Measurements from ENCODE around the gene ANO1. TPM values are rescaled to one million over a fixed set of nuclear protein-coding genes. Genes with fewer than 3 reads are reported as not detected.

The ANO1 gene
- total and polyA plus RNA-seq, 2 donors (not counting 1 experiment from before 2014, with no cell fraction given) = not detected

DNA sequence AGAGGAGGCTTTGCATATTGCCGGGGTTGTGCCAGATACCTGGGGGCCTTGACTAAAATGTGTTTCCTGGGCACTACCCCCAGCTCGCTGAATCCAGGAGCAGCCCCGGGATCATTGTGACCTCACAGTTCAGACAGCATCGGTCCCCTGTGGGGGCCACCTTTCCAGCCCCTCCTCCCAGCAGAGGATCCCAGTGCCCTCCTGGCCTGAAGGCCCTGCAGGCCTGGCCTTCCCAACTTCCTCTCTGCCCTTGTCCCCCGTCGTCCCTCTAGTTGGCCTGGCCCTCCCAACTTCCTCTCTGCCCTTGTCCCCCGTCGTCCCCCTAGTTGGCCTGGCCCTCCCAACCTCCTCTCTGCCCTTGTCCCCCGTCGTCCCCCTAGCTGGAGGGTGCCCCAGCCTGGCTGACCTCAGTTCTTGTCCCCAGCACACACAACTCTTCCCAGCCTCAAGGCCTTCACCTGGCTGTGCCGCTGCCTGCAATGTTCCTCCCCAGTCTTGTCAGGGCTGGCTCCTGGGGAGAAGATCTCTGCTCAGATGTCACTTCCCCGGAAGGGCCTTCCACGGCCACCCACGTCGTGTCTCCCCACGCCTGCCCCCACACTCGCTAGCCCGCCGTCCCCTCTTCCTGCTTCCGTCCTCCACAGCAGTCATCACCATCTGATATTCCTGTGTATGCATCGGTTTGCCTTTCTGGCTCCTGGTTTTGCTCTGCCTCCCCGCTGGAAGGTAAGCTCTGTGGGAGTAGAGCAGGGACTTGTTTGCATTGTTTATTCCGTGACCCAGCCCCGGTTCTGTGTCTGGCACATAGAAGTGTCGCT lies 12.6 kb upstream of the ANO1 start:
- intact Hi-C loops (cut with micrococcal nuclease) = no loop called here
- DNase-seq = no peak
- H3K36me3 ChIP-seq (replicated peaks in 1 of 2; ENCODE audit: control extremely low read depth in 1 of 2, control insufficient read depth in 1 of 2, extremely low read depth in 1 of 2, insufficient read depth in 2 of 2, low read length in 1 of 2) = no peaks in the 10 kb centered on the region
- POLR2A ChIA-PET = no interaction called here
- H3K27ac Mint-ChIP-seq = no peak overlapping the region
- H3K27me3 Mint-ChIP-seq = peaks cover 39% of the 10 kb centered on the region
- peaks cover 0 to 13% (median 5%) of the 10 kb centered on the region in 4 experiments for H3K27me3 ChIP-seq (replicated peaks in 1 of 4; ENCODE audit: control extremely low read depth in 1 of 4, control insufficient read depth in 3 of 4, insufficient read depth in 4 of 4, low read length in 3 of 4)
- CTCF ChIA-PET = no interaction called here
- H3K9me3 ChIP-seq (ENCODE audit: control extremely low read depth in 1 of 3, control insufficient read depth in 2 of 3, insufficient read depth in 1 of 3, low read length in 2 of 3) = no peaks in the 10 kb centered on the region
- no peak overlapping the region for H3K4me3 ChIP-seq (ENCODE audit: control extremely low read depth in 1 of 5, extremely low read depth in 1 of 5, insufficient read depth in 1 of 5, low read depth in 2 of 5, low read length in 4 of 5)
- H4K20me1 ChIP-seq (ENCODE audit: control insufficient read depth, insufficient read depth, low read length, poor library complexity, severe bottlenecking) = no peaks in the 10 kb centered on the region
- no peaks in the 10 kb centered on the region for H3K79me2 ChIP-seq (ENCODE audit: control insufficient read depth, insufficient read depth, low read length)
- 81% methylated on average over 24 of the region's 25 CpGs for WGBS (ENCODE audit: insufficient coverage)
- no peak overlapping the region for H3K4me3 Mint-ChIP-seq
- no peak overlapping the region for H2AFZ ChIP-seq (ENCODE audit: insufficient read depth, low read depth, low read length, poor library complexity, severe bottlenecking)
- H3K4me1 ChIP-seq (ENCODE audit: control insufficient read depth in 2 of 2, insufficient read depth in 2 of 2, low read length in 2 of 2) = no peaks in the 10 kb centered on the region
- H3K4me2 ChIP-seq (replicated peaks; ENCODE audit: low read depth, low read length, poor library complexity, severe bottlenecking) = no peak overlapping the region
- no peak for ATAC-seq (ENCODE audit: low read depth)
- H3K27ac ChIP-seq (ENCODE audit: low read length in 2 of 2) = no peak overlapping the region
- no peak for TF ChIP-seq EZH2 (IDR thresholded peaks at IDR 0.05; ENCODE audit: borderline replicate concordance, insufficient read depth, low read depth, low read length, poor library complexity, severe bottlenecking)
- TF ChIP-seq, protein P1, sequence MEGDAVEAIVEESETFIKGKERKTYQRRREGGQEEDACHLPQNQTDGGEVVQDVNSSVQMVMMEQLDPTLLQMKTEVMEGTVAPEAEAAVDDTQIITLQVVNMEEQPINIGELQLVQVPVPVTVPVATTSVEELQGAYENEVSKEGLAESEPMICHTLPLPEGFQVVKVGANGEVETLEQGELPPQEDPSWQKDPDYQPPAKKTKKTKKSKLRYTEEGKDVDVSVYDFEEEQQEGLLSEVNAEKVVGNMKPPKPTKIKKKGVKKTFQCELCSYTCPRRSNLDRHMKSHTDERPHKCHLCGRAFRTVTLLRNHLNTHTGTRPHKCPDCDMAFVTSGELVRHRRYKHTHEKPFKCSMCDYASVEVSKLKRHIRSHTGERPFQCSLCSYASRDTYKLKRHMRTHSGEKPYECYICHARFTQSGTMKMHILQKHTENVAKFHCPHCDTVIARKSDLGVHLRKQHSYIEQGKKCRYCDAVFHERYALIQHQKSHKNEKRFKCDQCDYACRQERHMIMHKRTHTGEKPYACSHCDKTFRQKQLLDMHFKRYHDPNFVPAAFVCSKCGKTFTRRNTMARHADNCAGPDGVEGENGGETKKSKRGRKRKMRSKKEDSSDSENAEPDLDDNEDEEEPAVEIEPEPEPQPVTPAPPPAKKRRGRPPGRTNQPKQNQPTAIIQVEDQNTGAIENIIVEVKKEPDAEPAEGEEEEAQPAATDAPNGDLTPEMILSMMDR (IDR thresholded peaks at IDR 0.05) = no peak
- no peaks in the 10 kb centered on the region for H3K4me1 Mint-ChIP-seq
- H3K9me3 Mint-ChIP-seq (ENCODE audit: insufficient read depth) = no peaks in the 10 kb centered on the region
- H3K9ac ChIP-seq (ENCODE audit: low read length) = no peak overlapping the region

DNA sequence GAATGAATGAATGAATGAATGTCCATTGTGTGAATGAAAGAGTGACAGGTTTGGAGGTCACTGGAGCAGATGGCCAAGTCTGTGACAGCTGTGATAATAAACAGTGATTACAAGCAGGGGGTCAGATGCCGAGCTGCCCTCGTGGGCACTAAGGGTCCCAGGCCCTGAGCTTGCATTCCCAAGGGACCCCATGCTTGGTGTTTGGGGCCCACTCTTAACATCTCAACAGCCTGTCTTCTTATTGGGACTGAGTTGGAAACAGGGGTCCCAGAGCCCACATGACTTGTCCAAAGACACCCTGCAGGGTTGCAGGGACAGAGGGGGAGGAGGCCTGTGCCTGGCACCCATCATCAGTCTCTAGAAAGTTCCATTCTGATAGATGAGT lies 12.0 kb upstream of the ANO1 start:
- no peak overlapping the region for H3K4me3 Mint-ChIP-seq
- no peaks in the 10 kb centered on the region for H3K4me1 ChIP-seq (ENCODE audit: control insufficient read depth in 2 of 2, insufficient read depth in 2 of 2, low read length in 2 of 2)
- WGBS (ENCODE audit: insufficient coverage) = no CpG with 5 or more reads among the region's 2 CpGs
- no peaks in the 10 kb centered on the region for H4K20me1 ChIP-seq (ENCODE audit: control insufficient read depth, insufficient read depth, low read length, poor library complexity, severe bottlenecking)
- POLR2A ChIA-PET = no interaction called here
- no peak overlapping the region for H3K4me2 ChIP-seq (replicated peaks; ENCODE audit: low read depth, low read length, poor library complexity, severe bottlenecking)
- H3K79me2 ChIP-seq (ENCODE audit: control insufficient read depth, insufficient read depth, low read length) = no peaks in the 10 kb centered on the region
- H3K27ac Mint-ChIP-seq = no peak overlapping the region
- intact Hi-C loops (cut with micrococcal nuclease) = no loop called here
- no peaks in the 10 kb centered on the region for H3K36me3 ChIP-seq (replicated peaks in 1 of 2; ENCODE audit: control extremely low read depth in 1 of 2, control insufficient read depth in 1 of 2, extremely low read depth in 1 of 2, insufficient read depth in 2 of 2, low read length in 1 of 2)
- CTCF ChIA-PET = no interaction called here
- H3K9me3 Mint-ChIP-seq (ENCODE audit: insufficient read depth) = no peaks in the 10 kb centered on the region
- H2AFZ ChIP-seq (ENCODE audit: insufficient read depth, low read depth, low read length, poor library complexity, severe bottlenecking) = no peak overlapping the region
- H3K27me3 Mint-ChIP-seq = peaks cover 45% of the 10 kb centered on the region
- no peaks in the 10 kb centered on the region for H3K9me3 ChIP-seq (ENCODE audit: control extremely low read depth in 1 of 3, control insufficient read depth in 2 of 3, insufficient read depth in 1 of 3, low read length in 2 of 3)
- no peak overlapping the region for H3K27ac ChIP-seq (ENCODE audit: low read length in 2 of 2)
- no peak overlapping the region for H3K4me3 ChIP-seq (ENCODE audit: control extremely low read depth in 1 of 5, extremely low read depth in 1 of 5, insufficient read depth in 1 of 5, low read depth in 2 of 5, low read length in 4 of 5)
- DNase-seq = no peak
- peaks cover 0 to 13% (median 5%) of the 10 kb centered on the region in 4 experiments for H3K27me3 ChIP-seq (replicated peaks in 1 of 4; ENCODE audit: control extremely low read depth in 1 of 4, control insufficient read depth in 3 of 4, insufficient read depth in 4 of 4, low read length in 3 of 4)
- H3K9ac ChIP-seq (ENCODE audit: low read length) = no peak overlapping the region
- no peak for TF ChIP-seq EZH2 (IDR thresholded peaks at IDR 0.05; ENCODE audit: borderline replicate concordance, insufficient read depth, low read depth, low read length, poor library complexity, severe bottlenecking)
- TF ChIP-seq, protein P1 (IDR thresholded peaks at IDR 0.05) = no peak
- ATAC-seq (ENCODE audit: low read depth) = no peak
- no peaks in the 10 kb centered on the region for H3K4me1 Mint-ChIP-seq

Data from B cell (primary cell).